HG03175 (cell line): ENCODE data around the gene HERC2.
A peak's percentile ranks its signal among the peaks of the same experiment; 100 is the strongest.
"Not testable (repeated sequence)": the region's sequence is repeated elsewhere in the genome, so short reads cannot be mapped to it uniquely, and the experiment has no call there.

ENCODE experiments used
- ATAC-seq: cut with Tn5 transposase; IDR thresholded peaks from one replicate; pipeline ENCODE4 v1.9.1; 2021; ENCODE audit warnings: mild to moderate bottlenecking, moderate library complexity; ENCODE audit not compliant: unreplicated experiment

Gene HERC2

DNA sequence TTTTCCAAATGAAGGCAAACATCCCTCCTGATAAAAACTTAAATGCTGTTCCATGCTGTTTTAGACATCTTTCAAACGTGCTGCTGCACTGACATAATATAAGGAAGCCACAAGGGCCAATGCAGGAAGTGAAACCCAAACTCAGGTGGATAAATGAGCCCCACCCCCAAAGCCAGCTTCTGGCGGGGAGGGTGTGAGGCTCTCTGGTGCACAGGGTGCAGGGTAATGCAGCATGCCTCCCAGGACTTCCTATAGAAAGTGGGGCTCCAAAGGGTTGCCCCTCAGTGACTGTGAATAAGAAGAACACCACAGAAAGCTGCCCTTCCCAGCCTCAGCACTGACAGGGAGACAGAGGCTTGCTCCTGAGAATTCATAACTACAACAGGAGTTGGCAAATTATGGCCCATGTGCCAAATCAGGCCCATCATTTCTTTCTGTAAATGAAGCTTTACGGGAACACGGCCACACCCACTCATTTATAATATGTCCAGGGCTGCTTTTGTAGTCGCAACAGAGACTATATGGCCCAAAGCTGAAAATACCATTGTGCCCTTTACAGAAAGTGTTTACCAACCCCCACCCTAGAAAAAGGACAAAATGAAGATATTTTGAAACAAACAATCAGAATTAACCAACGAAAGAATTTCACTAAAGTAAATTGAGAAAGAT, 185.6 kb downstream of the HERC2 start:
- peak; percentile 100 for ATAC-seq

DNA sequence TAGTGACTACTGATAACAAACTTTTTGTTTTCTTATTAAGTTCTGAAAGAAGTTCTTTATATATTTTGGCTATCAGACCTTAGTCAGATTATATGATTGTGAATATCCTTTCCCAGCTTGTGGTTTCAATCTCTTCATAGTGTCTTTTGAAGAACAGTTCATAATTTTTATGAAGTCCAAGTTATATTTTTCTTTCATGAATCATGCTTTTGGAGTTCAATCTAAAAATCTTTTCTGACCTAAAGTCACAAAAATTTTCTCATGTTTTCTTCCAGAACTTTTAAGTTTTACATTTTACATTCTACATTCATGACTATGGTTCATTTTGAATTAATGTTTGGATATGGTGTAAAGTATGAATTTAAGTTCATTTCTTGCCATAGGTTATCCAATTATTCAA, 188.7 kb downstream of the HERC2 start:
- no peak for ATAC-seq

DNA sequence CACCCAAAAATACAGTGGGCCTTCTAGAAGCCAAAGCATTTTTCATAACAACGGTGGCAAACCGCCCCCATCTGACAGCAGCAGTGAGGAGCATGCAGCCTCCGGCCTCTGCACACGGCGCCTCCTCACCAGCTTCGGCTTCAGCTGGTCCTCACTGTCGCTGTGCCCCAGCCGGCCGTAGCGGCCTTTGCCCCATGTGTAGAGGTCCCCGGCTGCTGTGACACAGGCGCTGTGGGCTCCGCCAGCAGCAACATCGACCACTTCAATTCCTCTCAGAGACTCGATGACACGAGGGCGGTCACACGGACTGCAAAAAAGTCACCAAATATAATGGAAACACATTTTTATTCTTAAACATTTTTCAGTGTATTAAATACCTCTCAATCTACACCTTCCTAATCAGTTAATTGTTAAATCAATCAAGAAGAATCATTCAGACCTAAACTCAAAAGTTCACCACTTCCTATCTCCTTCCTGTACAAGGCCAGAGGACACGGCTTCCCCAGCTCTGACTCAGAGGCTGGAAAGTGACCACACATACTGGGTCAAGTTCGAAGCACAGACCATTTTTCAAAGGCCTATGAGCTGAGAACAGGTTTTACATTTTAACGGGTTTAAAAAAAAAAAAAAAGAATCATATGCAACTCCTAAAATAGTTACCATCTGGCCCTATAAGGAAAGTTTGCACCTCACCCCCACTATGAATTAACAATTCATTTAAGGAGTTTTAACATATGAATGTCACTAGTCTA, 189.3 kb downstream of the HERC2 start:
- ATAC-seq: no peak

DNA sequence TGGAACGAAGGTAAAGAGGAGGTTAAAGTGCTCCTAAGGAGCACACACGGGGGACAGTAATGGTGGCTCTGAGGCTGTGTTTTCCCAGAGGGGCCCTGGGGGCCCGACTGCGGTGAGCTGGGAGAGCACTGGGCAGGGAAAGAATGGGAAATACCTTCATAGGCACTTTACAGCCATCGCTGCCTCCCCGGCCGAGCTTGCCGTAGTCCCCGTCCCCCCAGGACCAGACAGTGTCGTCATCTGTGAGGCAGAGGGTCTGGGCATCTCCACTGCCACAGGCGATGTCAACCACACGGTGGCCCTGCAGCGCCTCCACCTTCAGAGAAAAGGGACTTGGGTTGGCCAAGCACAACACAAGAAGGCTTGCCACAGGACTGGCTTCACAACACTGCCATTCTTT, 190.0 kb downstream of the HERC2 start:
- no peak for ATAC-seq

DNA sequence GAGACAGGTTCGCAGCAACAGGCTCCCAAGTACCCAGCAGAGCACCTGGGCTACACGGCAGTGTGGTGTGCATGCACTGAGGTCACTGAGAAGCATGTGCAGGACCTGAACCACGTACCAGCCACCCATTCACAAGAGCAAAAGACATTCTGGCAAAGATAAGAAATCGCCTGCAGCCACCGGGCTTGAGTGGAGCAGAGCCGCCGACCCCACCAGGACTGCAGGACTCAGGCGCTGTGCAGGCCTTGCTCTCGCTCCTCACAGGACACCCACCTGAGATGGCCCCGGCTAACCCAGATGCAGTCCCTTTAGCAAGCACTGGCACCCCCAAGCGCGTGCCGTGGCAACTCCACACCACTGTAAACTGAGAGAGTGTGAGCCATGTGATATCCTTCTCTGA, 190.6 kb downstream of the HERC2 start:
- ATAC-seq: no peak

DNA sequence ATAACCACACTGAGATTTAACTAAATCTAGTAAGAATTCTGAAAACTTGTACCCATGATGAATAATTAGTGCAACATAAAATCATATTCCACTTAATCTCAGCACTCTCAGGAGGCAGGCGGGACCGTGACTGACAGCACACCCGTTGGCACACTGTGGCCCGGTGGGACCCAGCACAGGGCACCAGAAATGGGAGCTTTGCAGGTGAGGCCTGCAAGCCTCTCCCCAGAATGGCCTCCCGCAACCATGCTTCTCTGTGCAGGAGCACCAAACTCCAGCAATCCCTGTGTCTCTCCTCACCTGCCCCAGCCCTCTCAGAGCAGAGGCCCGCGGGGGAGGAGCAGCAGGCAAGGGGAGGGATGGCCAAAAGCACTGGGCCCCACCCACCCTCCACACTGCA, 191.3 kb downstream of the HERC2 start:
- ATAC-seq: no peak

DNA sequence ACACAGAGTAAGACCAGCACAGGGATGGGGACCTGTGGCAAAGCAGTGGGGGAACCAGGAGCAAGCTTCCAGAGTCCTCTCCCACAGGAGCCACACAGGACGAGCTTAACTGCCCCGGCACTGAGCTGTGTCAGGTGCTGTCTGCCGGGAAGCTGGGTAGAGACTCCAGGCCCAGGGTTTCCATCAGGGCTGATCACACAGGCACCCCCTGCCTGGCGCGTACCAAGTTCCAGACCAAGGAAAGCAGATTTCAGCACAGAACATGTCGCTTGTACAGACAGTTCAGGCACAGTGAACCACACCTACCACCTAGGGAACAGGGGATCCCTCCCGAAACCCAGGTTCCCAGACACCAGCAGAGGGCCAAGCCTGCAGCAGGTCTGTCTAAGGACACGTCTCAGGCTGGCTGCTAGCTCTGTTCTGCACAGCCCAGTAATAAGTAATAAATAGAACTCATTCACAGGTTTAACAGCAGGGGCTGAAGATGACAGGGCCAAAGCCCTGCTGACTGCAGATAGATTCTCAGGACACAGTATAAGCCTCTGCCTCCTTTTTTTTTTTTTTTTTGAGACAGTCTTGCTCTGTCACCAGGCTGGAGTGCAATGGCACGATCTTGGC, 192.6 kb downstream of the HERC2 start:
- ATAC-seq: no peak

DNA sequence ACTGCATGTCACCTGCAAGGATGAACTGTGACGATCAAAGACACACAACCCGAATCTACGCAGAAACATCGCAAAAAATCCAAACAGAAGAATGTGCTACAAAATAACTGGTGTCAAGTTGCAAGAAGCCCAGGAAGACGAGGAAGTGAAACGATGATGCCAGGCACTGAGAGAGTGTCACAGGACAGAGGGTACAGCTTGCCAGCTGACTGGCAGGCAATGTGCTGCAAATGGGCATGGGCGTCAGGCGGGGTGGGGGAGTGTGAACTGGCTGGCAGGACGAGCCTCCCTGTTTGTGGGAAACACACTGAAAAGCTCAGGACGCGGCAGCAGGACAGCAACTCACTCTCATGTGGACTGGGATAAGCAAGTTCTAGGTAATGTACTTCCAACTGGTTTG, 193.9 kb downstream of the HERC2 start:
- ATAC-seq: no peak

DNA sequence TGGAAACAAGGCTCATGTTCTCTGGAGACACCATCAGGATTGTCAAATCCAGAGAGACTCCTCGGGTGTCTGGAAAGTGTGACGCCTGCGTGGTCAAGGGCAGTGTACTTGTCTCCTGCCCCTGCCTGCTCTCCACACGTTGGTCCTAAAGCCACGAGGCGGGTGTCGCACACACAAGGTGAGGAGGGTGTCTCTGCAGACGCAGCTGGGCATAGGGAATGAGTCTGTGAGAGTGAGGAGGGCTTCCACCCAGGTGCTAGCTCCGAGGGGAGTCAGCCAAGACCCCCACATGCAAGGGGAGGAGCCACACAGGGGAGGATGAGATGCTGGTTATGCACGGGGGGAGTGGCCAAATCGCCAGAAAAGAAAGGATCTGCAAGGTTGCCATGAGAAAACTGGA, 194.9 kb downstream of the HERC2 start:
- no peak for ATAC-seq

DNA sequence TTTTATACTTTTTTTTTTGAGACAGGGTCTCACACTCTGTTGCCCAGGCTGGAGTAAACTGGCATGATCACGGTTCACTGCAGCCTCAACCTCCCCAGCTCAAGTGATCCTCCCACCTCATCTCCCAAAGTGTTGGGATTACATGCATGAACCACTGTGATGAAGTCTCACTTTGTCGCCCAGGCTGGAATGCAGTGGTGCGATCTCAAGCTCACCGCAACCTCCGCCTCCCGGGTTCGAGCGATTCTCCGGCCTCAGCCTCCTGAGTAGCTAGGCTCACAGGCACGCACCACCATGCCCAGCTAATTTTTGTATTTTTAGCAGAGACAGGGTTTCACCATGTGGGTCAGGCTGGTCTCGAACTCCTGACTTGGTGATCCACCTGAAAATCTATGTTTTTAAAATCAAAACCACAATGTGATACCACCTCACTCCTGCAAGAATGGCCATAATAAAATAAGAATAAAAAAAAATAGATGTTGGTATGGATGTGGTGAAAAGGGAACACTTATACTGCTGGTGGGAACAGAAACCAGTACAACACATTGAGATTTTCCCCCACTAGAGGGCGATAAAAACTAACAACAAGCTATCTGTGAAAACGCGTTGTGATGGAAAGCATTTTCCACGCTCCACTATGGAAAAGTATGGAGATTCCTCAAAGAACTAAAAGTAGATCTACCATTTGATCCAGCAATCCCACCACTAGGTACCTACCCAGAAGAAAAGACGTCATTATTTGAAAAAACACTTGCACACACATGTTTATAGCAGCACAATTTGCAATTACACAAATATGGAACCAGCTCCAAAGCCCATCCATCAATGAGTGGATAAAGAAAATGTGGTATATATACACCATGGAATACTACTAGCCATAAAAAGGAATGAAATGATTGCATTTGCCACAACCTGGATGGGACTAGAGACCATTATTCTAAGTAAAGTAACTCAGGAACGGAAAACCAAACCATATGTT, 196.0 kb downstream of the HERC2 start:
- no peak for ATAC-seq

DNA sequence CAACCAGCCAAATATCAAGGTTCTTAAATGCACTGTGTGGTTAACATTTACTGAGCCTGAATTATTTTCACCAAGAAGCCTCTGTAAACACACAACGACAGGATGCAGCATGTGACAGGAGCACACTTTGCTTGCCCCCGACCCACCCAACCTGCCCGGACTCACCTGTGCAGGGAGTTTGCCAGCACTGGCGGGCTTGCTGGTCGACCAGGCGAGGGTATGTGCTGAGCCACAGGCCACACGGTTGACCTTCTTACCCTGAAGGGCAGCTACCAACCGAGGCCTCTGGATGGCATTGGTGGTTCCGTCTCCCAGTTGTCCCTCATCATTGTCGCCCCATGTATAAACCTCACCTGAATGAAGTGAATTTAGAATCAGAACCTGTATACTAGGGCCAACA, 197.1 kb downstream of the HERC2 start:
- no peak for ATAC-seq

DNA sequence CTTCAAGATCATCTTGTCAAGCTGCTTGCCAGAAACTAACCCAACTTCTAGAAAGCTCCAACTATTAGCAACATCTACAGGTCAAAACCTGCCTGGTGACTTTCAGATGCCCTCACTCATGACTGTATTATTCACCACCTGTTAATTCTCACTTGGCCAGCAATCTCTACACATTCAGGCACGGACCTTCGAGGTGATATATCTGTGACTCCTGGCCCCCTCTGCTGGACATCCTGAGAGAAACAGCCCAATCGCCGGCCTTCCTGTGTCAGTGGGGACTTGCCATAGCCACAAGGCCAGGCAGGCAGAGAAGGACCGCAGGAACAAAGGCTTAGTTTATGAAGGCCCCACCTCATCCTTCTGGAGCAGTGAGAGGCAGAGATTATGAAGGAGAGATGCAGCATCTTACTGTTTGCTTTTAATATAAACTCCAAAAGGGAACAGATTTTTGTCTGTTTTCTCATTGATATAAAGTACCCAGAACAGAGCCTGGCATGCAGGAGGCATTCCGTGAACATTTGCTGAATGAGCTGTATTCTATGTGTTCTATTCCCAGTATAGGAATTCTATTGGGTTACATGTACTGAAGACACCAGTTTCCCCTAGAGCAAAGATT, 198.5 kb downstream of the HERC2 start:
- ATAC-seq: peak; percentile 71

DNA sequence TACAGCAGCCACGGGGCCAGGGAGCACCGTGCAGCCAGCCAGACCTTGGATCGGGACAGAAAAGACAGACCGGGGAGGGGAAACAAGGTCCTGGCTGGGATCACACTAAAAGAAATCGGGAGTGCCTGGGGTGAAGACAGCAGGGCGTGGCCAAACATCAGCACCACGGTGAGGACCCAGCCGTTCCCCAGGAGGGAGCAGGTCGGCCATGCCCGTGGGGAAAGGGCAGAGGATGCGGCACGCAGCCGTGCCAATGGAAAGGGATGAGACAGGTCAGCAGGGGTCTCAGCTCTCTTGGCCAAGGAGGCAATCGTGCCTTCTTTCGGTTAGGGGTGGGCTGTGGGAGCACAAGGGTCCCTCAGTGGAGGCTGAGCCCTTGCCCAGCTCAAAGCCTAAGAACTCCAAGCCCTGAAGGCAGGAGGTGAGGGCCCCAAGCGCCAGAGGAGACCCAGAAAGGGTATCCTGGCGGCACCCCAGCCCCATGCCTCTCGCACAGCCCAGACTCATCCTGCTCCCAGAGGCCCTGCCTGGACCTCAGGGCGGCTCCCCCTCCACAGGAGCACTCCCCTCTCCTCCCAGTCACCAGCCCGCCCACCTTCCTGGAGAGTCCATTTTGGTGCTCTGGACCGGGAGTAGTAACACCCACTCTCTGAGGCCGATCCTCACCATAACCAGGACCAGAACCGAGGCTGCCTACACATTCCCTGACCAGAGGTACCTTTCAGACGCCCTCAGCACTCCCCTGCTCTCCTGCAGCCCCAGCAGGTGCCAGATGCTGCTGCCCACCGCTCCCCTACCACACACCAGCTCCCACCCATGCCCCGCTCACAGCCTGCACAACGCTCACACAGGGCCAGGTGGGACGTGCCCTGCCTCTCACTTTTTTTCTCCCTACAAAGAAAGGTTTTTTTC, 199.7 kb downstream of the HERC2 start:
- ATAC-seq: no peak

DNA sequence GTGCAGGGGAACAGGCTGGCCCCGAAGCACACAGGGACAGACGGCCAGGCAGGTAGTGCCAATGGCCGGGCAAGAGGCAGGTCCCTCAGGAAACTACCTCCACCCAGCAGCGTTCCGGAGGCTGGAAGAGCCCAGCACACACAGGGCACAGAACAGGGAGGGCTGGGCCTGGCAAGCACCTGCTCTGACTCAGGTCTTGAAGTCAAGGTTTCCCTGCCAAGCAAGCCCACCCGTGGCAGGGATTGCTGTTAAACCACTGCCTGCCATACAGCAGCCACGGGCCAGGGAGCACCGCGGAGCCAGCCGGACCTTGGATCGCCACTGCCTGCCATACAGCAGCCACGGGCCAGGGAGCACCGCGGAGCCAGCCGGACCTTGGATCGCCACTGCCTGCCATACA, 200.4 kb downstream of the HERC2 start:
- not testable (repeated sequence) for ATAC-seq

DNA sequence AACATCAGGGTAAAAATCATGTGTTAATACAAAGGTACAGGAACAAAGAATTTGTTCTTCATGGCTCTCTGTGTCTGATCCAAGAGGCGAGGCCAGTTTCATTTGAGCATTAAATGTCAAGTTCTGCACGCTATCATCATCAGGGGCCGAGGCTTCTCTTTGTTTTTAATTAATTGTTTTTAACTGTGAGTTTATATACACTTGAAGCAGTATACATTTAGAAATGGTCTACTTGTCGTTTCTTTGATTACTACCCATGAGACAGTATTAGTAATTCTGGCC, 201.7 kb downstream of the HERC2 start:
- no peak for ATAC-seq

DNA sequence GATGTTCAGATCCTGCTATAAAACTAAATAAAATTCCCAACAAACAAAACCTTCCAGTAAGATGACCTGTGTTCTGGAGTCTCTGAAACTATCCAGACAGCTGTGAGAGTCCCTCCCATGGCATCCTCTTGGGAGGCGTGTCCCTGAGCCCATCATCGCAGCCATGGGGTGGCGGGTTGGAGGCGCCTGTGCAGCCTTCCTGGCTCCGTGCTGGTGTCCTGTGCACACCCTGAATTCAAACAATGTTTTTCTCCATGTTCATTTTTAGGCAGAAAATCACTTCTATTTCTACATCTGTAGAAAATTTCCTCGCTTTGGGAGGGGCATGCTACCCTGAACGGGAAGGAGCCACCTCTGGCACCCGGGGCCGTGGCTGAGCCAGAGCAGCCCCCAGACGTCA, 203.4 kb downstream of the HERC2 start:
- ATAC-seq: no peak

DNA sequence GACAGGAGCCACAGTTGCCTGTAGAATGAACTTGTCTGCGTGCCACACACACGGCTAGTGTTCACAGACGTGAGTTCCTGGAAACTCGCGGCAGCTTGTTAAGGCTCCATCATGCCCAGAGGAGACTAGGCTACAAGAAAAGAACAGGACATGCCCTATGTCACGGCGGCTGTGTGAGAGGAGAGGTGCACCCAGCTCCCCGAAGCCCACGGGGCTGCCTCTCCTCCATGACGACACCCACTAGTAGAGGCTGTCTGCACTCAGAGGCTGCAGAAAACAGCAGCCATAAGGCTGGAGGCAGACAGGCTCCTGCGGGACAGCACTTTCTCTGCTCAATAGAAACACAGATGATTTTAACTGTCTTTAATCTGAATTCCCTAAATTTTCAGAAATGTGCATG, 203.9 kb downstream of the HERC2 start:
- no peak for ATAC-seq

DNA sequence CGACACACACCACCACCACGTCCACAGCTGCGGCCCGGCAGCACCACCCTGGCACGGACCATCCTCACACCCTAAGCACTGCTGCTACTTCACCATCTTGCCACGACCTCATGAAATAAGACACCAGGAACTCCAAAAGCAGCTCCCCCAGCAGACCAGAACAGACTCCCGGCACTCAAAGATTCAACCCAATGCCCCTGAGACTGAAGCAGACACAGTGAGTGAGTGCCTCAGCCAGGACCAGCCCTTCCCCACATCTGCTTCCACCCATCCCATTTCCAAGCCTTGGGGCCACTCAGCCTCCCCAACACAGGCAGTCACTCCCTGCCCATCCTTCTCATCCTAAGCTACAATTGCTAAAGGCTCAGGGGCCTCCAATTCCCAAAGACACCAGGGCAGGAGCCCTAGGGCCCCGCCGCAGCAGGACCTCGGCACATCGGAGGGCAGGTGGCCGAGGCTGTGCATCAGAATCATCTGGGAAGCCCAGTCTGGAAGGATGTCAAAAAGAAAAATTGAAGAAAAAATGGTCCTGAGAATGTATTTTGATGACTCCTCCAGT, 204.5 kb downstream of the HERC2 start:
- ATAC-seq: no peak
